Measurements from ENCODE around the gene WDR6.

GRCh38 chr3:49035281-49035680, 28.1 kb downstream of the WDR6 start:
- TF ChIP-seq CTCF (IDR thresholded peaks at IDR 0.05; ENCODE audit: borderline replicate concordance, extremely low read depth, low read length, poor library complexity, severe bottlenecking), result no peak
- no peak for TF ChIP-seq EZH2 (IDR thresholded peaks at IDR 0.05; ENCODE audit: borderline replicate concordance, low read depth, low read length, severe bottlenecking)
